SK-N-SH treated with all-trans-retinoic acid at 6 μM for 48 hours (cell line): ENCODE results near the gene CD40LG.
A peak's percentile ranks its signal among the peaks of the same experiment; 100 is the strongest.

Experiments
- ATAC-seq: fragments of 200-7000 bp; cut with Tn5 transposase; 3 replicates; pipeline ENCODE4 v1.9.1; 2020; ENCODE audit warnings: mild to moderate bottlenecking, moderate library complexity
- ARNTL ChIP-seq: fragments of 450-650 bp; formaldehyde crosslinking; IDR thresholded peaks from 2 replicates; pipeline ENCODE4 v1.5.0; 2020; ENCODE audit warnings: low read depth, mild to moderate bottlenecking, moderate library complexity, borderline replicate concordance
- BACH2 ChIP-seq: fragments of 250-450 bp; sonication (Bioruptor Pico); IDR thresholded peaks from 2 replicates; pipeline ENCODE4 v1.9.0; 2021; ENCODE audit warnings: mild to moderate bottlenecking, borderline replicate concordance
- CREB5 ChIP-seq: fragments of 250-450 bp; sonication (Bioruptor Pico); IDR thresholded peaks from 2 replicates; pipeline ENCODE4 v1.5.1; 2020; ENCODE audit warnings: low read depth, mild to moderate bottlenecking, moderate library complexity
- CSDC2 ChIP-seq: fragments of 250-450 bp; sonication (Bioruptor Pico); IDR thresholded peaks from 2 replicates; pipeline ENCODE4 v1.5.0; 2020; ENCODE audit warnings: mild to moderate bottlenecking, moderate library complexity
- CSRNP3 ChIP-seq: fragments of 250-450 bp; sonication (Bioruptor Pico); IDR thresholded peaks from 2 replicates; pipeline ENCODE4 v1.5.1; 2021; ENCODE audit warnings: mild to moderate bottlenecking, moderate library complexity
- GLIS3 ChIP-seq: fragments of 250-450 bp; sonication (Bioruptor Pico); IDR thresholded peaks from 2 replicates; pipeline ENCODE4 v1.5.0; 2020; ENCODE audit warnings: mild to moderate bottlenecking, moderate library complexity
- OSR1 ChIP-seq: fragments of 250-450 bp; sonication (Bioruptor Pico); IDR thresholded peaks from 2 replicates; pipeline ENCODE4 v1.8.0; 2022; ENCODE audit warnings: moderate library complexity, mild to moderate bottlenecking, inconsistent platforms
- PATZ1 ChIP-seq: fragments of 250-450 bp; sonication (Bioruptor Pico); IDR thresholded peaks from 2 replicates; pipeline ENCODE4 v1.8.0; 2020; ENCODE audit warnings: mild to moderate bottlenecking, moderate library complexity, borderline replicate concordance
- PPARA ChIP-seq: fragments of 250-450 bp; sonication (Bioruptor Pico); IDR thresholded peaks from 2 replicates; pipeline ENCODE4 v1.5.0; 2020; ENCODE audit warnings: mild to moderate bottlenecking, borderline replicate concordance
- RARB ChIP-seq: fragments of 250-450 bp; sonication (Bioruptor Pico); IDR thresholded peaks from 2 replicates; pipeline ENCODE4 v1.8.0; 2021; ENCODE audit warnings: mild to moderate bottlenecking, moderate library complexity
- SNAI2 ChIP-seq: fragments of 250-450 bp; sonication (Bioruptor Pico); IDR thresholded peaks from 2 replicates; pipeline ENCODE4 v1.5.0; 2020; ENCODE audit warnings: mild to moderate bottlenecking, moderate library complexity
- TOX ChIP-seq: fragments of 250-450 bp; sonication (Bioruptor Pico); IDR thresholded peaks from 2 replicates; pipeline ENCODE4 v1.8.0; 2021; ENCODE audit warnings: mild to moderate bottlenecking, moderate library complexity, borderline replicate concordance
- ZC3H10 ChIP-seq: fragments of 250-450 bp; sonication (Bioruptor Pico); IDR thresholded peaks from 2 replicates; pipeline ENCODE4 v1.5.1; 2021; ENCODE audit warnings: mild to moderate bottlenecking, moderate library complexity
- ZFP3 ChIP-seq: fragments of 250-450 bp; sonication (Bioruptor Pico); IDR thresholded peaks from 2 replicates; pipeline ENCODE4 v1.5.0; 2020; ENCODE audit warnings: mild to moderate bottlenecking, moderate library complexity
- ZNF565 ChIP-seq: fragments of 450-650 bp; formaldehyde crosslinking; conservative IDR thresholded peaks from 2 replicates; pipeline ENCODE4 v1.5.0; 2020; ENCODE audit warnings: low read depth, mild to moderate bottlenecking, moderate library complexity
- ZNF8 ChIP-seq: fragments of 450-650 bp; formaldehyde crosslinking; IDR thresholded peaks from 2 replicates; pipeline ENCODE4 v1.5.0; 2020; ENCODE audit warnings: mild to moderate bottlenecking, moderate library complexity
- TF ChIP-seq, protein P1 (sequence below): fragments of 250-450 bp; sonication (Bioruptor Pico); IDR thresholded peaks from 2 replicates; pipeline ENCODE4 v1.5.0; 2020; ENCODE audit warnings: mild to moderate bottlenecking, moderate library complexity

CD40LG gene

GRCh38 chrX:136600059-136600458 is 47.9 kb upstream of the CD40LG start:
- TF ChIP-seq GLIS3 (no peak), CREB5 (no peak), BACH2 (CRISPR knock-in tag) (no peak), PPARA (CRISPR knock-in tag) (no peak), PATZ1 (CRISPR knock-in tag) (no peak), CSRNP3 (CRISPR knock-in tag) (no peak), ZC3H10 (no peak), CSDC2 (CRISPR knock-in tag) (no peak), ZNF565 (CRISPR knock-in tag) (no peak), OSR1 (no peak), ZFP3 (CRISPR knock-in tag) (no peak), ZNF8 (no peak)
- TF ChIP-seq, protein P1, sequence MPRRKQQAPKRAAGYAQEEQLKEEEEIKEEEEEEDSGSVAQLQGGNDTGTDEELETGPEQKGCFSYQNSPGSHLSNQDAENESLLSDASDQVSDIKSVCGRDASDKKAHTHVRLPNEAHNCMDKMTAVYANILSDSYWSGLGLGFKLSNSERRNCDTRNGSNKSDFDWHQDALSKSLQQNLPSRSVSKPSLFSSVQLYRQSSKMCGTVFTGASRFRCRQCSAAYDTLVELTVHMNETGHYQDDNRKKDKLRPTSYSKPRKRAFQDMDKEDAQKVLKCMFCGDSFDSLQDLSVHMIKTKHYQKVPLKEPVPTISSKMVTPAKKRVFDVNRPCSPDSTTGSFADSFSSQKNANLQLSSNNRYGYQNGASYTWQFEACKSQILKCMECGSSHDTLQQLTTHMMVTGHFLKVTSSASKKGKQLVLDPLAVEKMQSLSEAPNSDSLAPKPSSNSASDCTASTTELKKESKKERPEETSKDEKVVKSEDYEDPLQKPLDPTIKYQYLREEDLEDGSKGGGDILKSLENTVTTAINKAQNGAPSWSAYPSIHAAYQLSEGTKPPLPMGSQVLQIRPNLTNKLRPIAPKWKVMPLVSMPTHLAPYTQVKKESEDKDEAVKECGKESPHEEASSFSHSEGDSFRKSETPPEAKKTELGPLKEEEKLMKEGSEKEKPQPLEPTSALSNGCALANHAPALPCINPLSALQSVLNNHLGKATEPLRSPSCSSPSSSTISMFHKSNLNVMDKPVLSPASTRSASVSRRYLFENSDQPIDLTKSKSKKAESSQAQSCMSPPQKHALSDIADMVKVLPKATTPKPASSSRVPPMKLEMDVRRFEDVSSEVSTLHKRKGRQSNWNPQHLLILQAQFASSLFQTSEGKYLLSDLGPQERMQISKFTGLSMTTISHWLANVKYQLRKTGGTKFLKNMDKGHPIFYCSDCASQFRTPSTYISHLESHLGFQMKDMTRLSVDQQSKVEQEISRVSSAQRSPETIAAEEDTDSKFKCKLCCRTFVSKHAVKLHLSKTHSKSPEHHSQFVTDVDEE (CRISPR knock-in tag) = no peak
- TF ChIP-seq, all 23 proteins: peak for 0

GRCh38 chrX:136607236-136607635 is 40.7 kb upstream of the CD40LG start:
- ATAC-seq = no peak
- no peak for TF ChIP-seq ZC3H10
- no peak for TF ChIP-seq CREB5
- no peak for TF ChIP-seq ZNF8
- TF ChIP-seq CSDC2 (CRISPR knock-in tag) = no peak
- no peak for TF ChIP-seq SNAI2 (CRISPR knock-in tag)
- no peak for TF ChIP-seq TOX (CRISPR knock-in tag)
- no peak for TF ChIP-seq GLIS3
- no peak for TF ChIP-seq ARNTL

More at GRCh38 chrX:136600059-136600458, 47.9 kb upstream of the CD40LG start:
- no peak for ATAC-seq

DNA sequence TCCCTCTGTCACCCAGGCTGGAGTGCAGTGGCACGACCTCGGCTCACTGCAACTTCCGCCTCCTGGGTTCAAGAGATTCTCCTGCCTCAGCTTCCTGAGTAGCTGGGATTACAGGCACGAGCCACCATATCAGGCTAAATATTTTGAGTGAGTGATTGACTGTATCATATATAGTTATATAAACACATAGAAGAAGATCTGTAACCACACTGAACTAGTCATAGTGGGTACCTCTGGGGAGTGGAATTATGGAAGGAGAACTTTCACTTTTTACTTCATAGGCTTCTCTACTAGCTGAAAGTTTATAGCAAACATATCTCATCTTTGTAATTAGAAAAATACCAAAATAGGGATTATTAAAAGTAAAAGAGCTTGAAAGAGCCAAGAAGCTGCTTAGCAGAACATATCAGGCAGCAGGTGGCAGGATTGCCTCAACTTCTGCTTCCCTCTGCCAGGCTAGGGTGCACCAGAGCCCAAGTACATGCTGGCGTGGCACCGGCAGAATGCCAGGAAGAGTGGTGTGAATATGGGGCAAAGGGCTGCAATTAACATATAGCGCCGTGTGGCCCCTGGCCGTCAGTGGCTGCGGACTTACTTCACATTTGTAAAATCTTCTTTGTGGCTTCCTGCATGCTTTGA is 39.5 kb upstream of the CD40LG start:
- TF ChIP-seq TOX (CRISPR knock-in tag) = no peak
- no peak for TF ChIP-seq RARB (CRISPR knock-in tag)
- no peak for TF ChIP-seq PATZ1 (CRISPR knock-in tag)
- no peak for TF ChIP-seq CREB5
- TF ChIP-seq CSRNP3 (CRISPR knock-in tag) = no peak
- TF ChIP-seq ARNTL = no peak
- 0 out of 3 replicates have a peak, but pooled peaks have one; percentile 54 for ATAC-seq
